Measurements from ENCODE around the gene VMO1. TPM values are rescaled to one million over a fixed set of nuclear protein-coding genes. Genes with fewer than 3 reads are reported as not detected.
A peak's percentile ranks its signal among the peaks of the same experiment; 100 is the strongest.

Gene VMO1
- polyA plus RNA-seq, 1 of the 3 experiments (the other 2 are of a cell fraction) = 1.3 TPM

- H3K9me2 ChIP-seq = no peaks in the 10 kb centered on the region
- peaks cover 8 to 17% of the 10 kb centered on the region in 2 experiments; a peak in 2 of 4 replicates for H3K4me1 ChIP-seq (ENCODE audit: control insufficient read depth in 1 of 2, insufficient read depth in 2 of 2, low read depth in 1 of 2, low read length in 1 of 2)
- ChIA-PET POLR2A (interaction anchor here (0.8 kb wide), 1 partner anchor 13 kb away, joined by 3 read pairs; no protein-coding TSS in a partner anchor), CTCF (interaction anchor here (0.7 to 10.5 kb wide), 10 partner anchors 8 to 161 kb away, joined by 3 to 235 read pairs (median 4); partner anchors contain the start of genes C17orf107, CHRNE and TM4SF5)
- H3K4me2 ChIP-seq = no peak overlapping the region
- no peak overlapping the region for H3K9ac ChIP-seq
- H3K27ac ChIP-seq (ENCODE audit: low read depth in 2 of 2, low read length in 1 of 2) = no peak overlapping the region
- H3K9me3 ChIP-seq = no peaks in the 10 kb centered on the region
- H3K36me3 ChIP-seq (replicated peaks in 1 of 2; ENCODE audit: control insufficient read depth in 1 of 2, insufficient read depth in 2 of 2, low read length in 1 of 2) = no peaks in the 10 kb centered on the region
- 80% methylated on average over 30 of the region's 61 CpGs for WGBS (ENCODE audit: low lambda C conversion rate)
- H3K4me3 ChIP-seq (ENCODE audit: low read depth in 2 of 2, low read length in 1 of 2) = no peak overlapping the region
- peaks cover 35% of the 10 kb centered on the region for H3K27me3 ChIP-seq (ENCODE audit: insufficient read depth)
- H3K79me2 ChIP-seq (ENCODE audit: insufficient read depth) = no peaks in the 10 kb centered on the region
- no peaks in the 10 kb centered on the region for H4K20me1 ChIP-seq (ENCODE audit: insufficient read depth)
- peak; percentile 33 for DNase-seq
- no peak overlapping the region for H2AFZ ChIP-seq (ENCODE audit: low read depth)
- TF ChIP-seq YY1 (IDR thresholded peaks at IDR 0.05; ENCODE audit: low read depth) (no peak), IRF3 (IDR thresholded peaks at IDR 0.05; ENCODE audit: low read depth, low read length) (no peak), REST (IDR thresholded peaks at IDR 0.05; ENCODE audit: low read depth, low read length) (no peak), CHD2 (IDR thresholded peaks at IDR 0.05; ENCODE audit: low read length, partially characterized antibody) (no peak), TAF1 (IDR thresholded peaks at IDR 0.05; ENCODE audit: borderline replicate concordance, low read depth, low read length) (no peak), RCOR1 (IDR thresholded peaks at IDR 0.05; ENCODE audit: low read length) (no peak), TCF12 (IDR thresholded peaks at IDR 0.05) (no peak), FOXM1 (IDR thresholded peaks at IDR 0.05; ENCODE audit: low read depth) (no peak), USF2 (IDR thresholded peaks at IDR 0.05; ENCODE audit: borderline replicate concordance, low read depth, low read length) (no peak), PBX3 (IDR thresholded peaks at IDR 0.05) (no peak), ELF1 (IDR thresholded peaks at IDR 0.05) (no peak), SMC3 (IDR thresholded peaks at IDR 0.05; ENCODE audit: low read depth, low read length) (no peak), GATA2 (CRISPR knock-in tag; IDR thresholded peaks at IDR 0.05) (no peak), GABPA (IDR thresholded peaks at IDR 0.05; ENCODE audit: low read depth) (no peak), MEF2A (IDR thresholded peaks at IDR 0.05; ENCODE audit: borderline replicate concordance, low read depth) (no peak), ZBTB33 (IDR thresholded peaks at IDR 0.05; ENCODE audit: borderline replicate concordance, low read depth) (no peak), RXRA (IDR thresholded peaks at IDR 0.05; ENCODE audit: borderline replicate concordance, low read depth) (no peak), SIN3A (IDR thresholded peaks at IDR 0.05; ENCODE audit: borderline replicate concordance, low read depth, low read length) (no peak)
- H3F3A ChIP-seq (replicated peaks; ENCODE audit: insufficient read depth) = no peaks in the 10 kb centered on the region
These were observed 656 bp downstream of the VMO1 start for GRCh38 chr17:4785311-4786105.

Data from SK-N-SH (cell line).